GM12878 (cell line): ENCODE results near the gene DIAPH3.

Source experiments
- EP300 ChIP-seq, 2 experiments: fragments of 150-350 bp in 1 of 2; IDR thresholded peaks; 2 replicates each; pipeline ENCODE4 v1.6.1; 2011 to 2012; ENCODE audit warnings: low read depth in 2 of 2, low read length in 2 of 2, borderline replicate concordance in 1 of 2, improper control_type of control experiment in 1 of 2, inconsistent platforms in 1 of 2; ENCODE audit not compliant: control insufficient read depth in 1 of 2
- ESRRA ChIP-seq: IDR thresholded peaks from 2 replicates; pipeline ENCODE4 v1.6.1; 2012; ENCODE audit warnings: mild to moderate bottlenecking, low read length, improper control_type of control experiment
- JUNB ChIP-seq: IDR thresholded peaks from 2 replicates; pipeline ENCODE4 v1.6.1; 2016; ENCODE audit warnings: antibody characterized with exemption, mild to moderate bottlenecking
- NBN ChIP-seq: fragments of 450-650 bp; IDR thresholded peaks from 2 replicates; pipeline ENCODE4 v1.6.1; 2016
- NFYB ChIP-seq: IDR thresholded peaks from 2 replicates; pipeline ENCODE4 v1.6.1; 2011; ENCODE audit warnings: low read depth, mild to moderate bottlenecking, low read length, improper control_type of control experiment, moderate library complexity; ENCODE audit not compliant: insufficient read depth
- POLR2A ChIP-seq: IDR thresholded peaks from 2 replicates; pipeline ENCODE4 v1.6.1; 2011; ENCODE audit warnings: low read depth, mild to moderate bottlenecking, low read length
- RAD21 ChIP-seq: IDR thresholded peaks from 2 replicates; pipeline ENCODE4 v1.6.1; 2011; ENCODE audit warnings: mild to moderate bottlenecking, low read depth, low read length, moderate library complexity; ENCODE audit not compliant: insufficient read depth
- SIN3A ChIP-seq: IDR thresholded peaks from 2 replicates; pipeline ENCODE4 v1.6.1; 2012; ENCODE audit warnings: low read depth, low read length, improper control_type of control experiment
- TF ChIP-seq, protein P1 (sequence below): IDR thresholded peaks from 2 replicates; pipeline ENCODE4 v1.6.1; 2011; ENCODE audit warnings: low read depth, low read length, improper control_type of control experiment, borderline replicate concordance
- TF ChIP-seq, protein P2 (sequence below): IDR thresholded peaks from 2 replicates; pipeline ENCODE4 v1.6.1; 2011; ENCODE audit warnings: low read depth, mild to moderate bottlenecking, low read length, moderate library complexity, borderline replicate concordance; ENCODE audit errors: extremely low read depth
- TF ChIP-seq, protein P3 (sequence below), 3 experiments: IDR thresholded peaks in 2 of 3; conservative IDR thresholded peaks in 1 of 3; 2 replicates each; pipeline ENCODE4 v1.5.1; 2011; ENCODE audit warnings: low read depth in 3 of 3, low read length in 3 of 3, mild to moderate bottlenecking in 3 of 3, control low read depth in 2 of 3, moderate library complexity in 2 of 3, inconsistent platforms in 1 of 3, mixed read lengths in 1 of 3; ENCODE audit not compliant: control insufficient read depth in 2 of 3, insufficient read depth in 1 of 3; ENCODE audit errors: extremely low read depth in 1 of 3

DNA sequence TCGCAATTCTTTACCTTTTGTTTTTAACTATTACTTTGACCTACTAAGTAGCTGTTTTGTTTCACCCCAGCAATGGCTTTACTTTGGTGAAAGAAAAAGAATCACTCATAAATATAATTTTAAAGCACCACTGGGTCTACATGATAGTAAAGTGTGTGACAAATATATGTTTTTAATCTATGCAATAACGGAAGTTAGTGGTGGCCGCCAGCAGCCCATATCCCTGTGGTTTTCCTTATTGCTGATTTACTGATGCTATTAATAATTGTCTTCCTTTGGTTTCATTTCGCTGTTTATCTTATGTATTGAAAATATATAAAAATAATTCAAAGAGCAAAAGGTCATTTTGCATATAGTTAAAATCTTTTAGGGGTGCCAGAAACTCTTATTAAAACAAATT, 491.3 kb downstream of the DIAPH3 start:
- TF ChIP-seq, protein P1, sequence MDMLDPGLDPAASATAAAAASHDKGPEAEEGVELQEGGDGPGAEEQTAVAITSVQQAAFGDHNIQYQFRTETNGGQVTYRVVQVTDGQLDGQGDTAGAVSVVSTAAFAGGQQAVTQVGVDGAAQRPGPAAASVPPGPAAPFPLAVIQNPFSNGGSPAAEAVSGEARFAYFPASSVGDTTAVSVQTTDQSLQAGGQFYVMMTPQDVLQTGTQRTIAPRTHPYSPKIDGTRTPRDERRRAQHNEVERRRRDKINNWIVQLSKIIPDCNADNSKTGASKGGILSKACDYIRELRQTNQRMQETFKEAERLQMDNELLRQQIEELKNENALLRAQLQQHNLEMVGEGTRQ: no peak
- TF ChIP-seq NFYB: no peak
- TF ChIP-seq SIN3A: no peak
- no peak for TF ChIP-seq JUNB
- TF ChIP-seq, protein P2, sequence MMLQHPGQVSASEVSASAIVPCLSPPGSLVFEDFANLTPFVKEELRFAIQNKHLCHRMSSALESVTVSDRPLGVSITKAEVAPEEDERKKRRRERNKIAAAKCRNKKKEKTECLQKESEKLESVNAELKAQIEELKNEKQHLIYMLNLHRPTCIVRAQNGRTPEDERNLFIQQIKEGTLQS: no peak
- TF ChIP-seq POLR2A: no peak
- TF ChIP-seq EP300 (IDR thresholded peaks at IDR 0.05; ENCODE audit: borderline replicate concordance in 1 of 2, control insufficient read depth in 1 of 2, low read depth in 2 of 2, low read length in 2 of 2): no peak
- TF ChIP-seq, protein P3, sequence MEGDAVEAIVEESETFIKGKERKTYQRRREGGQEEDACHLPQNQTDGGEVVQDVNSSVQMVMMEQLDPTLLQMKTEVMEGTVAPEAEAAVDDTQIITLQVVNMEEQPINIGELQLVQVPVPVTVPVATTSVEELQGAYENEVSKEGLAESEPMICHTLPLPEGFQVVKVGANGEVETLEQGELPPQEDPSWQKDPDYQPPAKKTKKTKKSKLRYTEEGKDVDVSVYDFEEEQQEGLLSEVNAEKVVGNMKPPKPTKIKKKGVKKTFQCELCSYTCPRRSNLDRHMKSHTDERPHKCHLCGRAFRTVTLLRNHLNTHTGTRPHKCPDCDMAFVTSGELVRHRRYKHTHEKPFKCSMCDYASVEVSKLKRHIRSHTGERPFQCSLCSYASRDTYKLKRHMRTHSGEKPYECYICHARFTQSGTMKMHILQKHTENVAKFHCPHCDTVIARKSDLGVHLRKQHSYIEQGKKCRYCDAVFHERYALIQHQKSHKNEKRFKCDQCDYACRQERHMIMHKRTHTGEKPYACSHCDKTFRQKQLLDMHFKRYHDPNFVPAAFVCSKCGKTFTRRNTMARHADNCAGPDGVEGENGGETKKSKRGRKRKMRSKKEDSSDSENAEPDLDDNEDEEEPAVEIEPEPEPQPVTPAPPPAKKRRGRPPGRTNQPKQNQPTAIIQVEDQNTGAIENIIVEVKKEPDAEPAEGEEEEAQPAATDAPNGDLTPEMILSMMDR (IDR thresholded peaks at IDR 0.05 in 2 of 3, conservative IDR thresholded peaks at IDR 0.05 in 1 of 3; ENCODE audit: control insufficient read depth in 2 of 3, extremely low read depth in 1 of 3, insufficient read depth in 1 of 3, low read depth in 3 of 3, low read length in 3 of 3): no peak
- no peak for TF ChIP-seq ESRRA
- TF ChIP-seq RAD21: no peak
- no peak for TF ChIP-seq NBN
